BJ (cell line): Measurements from ENCODE around the gene TRIM42. TPM values are rescaled to one million over a fixed set of nuclear protein-coding genes. Genes with fewer than 3 reads are reported as not detected.

Experiments used
- CTCF ChIA-PET: fragments of 350-600 bp; formaldehyde crosslinking; extraction: SDS; loops from one replicate; lab custom pipeline; 2021; ENCODE audit warnings: antibody characterized with exemption, inconsistent platforms; lab: Yijun Ruan, JAX
- POLR2A ChIA-PET: fragments of 300-600 bp; sonication (Branson Sonifier 250); formaldehyde crosslinking; extraction: SDS; loops from one replicate; lab custom pipeline; 2021; ENCODE audit warnings: antibody characterized with exemption; lab: Charles Lee
- DNase-seq: peaks from one replicate; pipeline ENCODE4 v3.0.0-alpha.2; 2011; ENCODE audit warnings: low read depth
- H3K27me3 ChIP-seq: 2 replicates; pipeline ENCODE4 v1.6.0; 2011; ENCODE audit warnings: low read length; ENCODE audit not compliant: control insufficient read depth, insufficient read depth
- H3K36me3 ChIP-seq: 2 replicates; pipeline ENCODE4 v1.5.1; 2011; ENCODE audit warnings: low read length; ENCODE audit not compliant: control insufficient read depth, insufficient read depth
- H3K4me3 ChIP-seq: 2 replicates; pipeline ENCODE4 v1.5.1; 2011; ENCODE audit warnings: low read depth, mild to moderate bottlenecking, control low read depth, low read length
- CTCF ChIP-seq: IDR thresholded peaks from 2 replicates; pipeline ENCODE4 v1.5.1; 2011; ENCODE audit warnings: low read depth, mild to moderate bottlenecking, control low read depth, inconsistent platforms, low read length, moderate library complexity; ENCODE audit not compliant: insufficient read depth
- polyA plus RNA-seq: library from polyadenylated mRNA; depleted of rRNA; stranded (reverse); fragments of >200 nt; gene quantifications from 2 replicates; pipeline ENCODE4 v1.2.3, GENCODE V29; 2011

The TRIM42 gene
- polyA plus RNA-seq, 1 experiment, result not detected

GRCh38 chr3:140726066-140726465 lies 48.2 kb downstream of the TRIM42 start:
- no peak for DNase-seq
- TF ChIP-seq CTCF, result no peak
- H3K36me3 ChIP-seq, result no peaks in the 10 kb centered on the region
- no peak overlapping the region for H3K4me3 ChIP-seq
- H3K27me3 ChIP-seq, result no peaks in the 10 kb centered on the region
- ChIA-PET POLR2A (no interaction called here), CTCF (no interaction called here)

- CTCF ChIA-PET, result no interaction called here
- DNase-seq, result no peak
- POLR2A ChIA-PET, result no interaction called here
- no peaks in the 10 kb centered on the region for H3K27me3 ChIP-seq
- no peak for TF ChIP-seq CTCF
- no peak overlapping the region for H3K4me3 ChIP-seq
- H3K36me3 ChIP-seq, result no peaks in the 10 kb centered on the region
Observed at GRCh38 chr3:140727886-140728285, 50.0 kb downstream of the TRIM42 start.

- no peaks in the 10 kb centered on the region for H3K27me3 ChIP-seq
- TF ChIP-seq CTCF, result no peak
- ChIA-PET CTCF (no interaction called here), POLR2A (no interaction called here)
- no peak for DNase-seq
- no peak overlapping the region for H3K4me3 ChIP-seq
- no peaks in the 10 kb centered on the region for H3K36me3 ChIP-seq
Observed at GRCh38 chr3:140731440-140732119, 53.7 kb downstream of the TRIM42 start.

- Histone ChIP-seq H3K27me3 (no peaks in the 10 kb centered on the region), H3K36me3 (no peaks in the 10 kb centered on the region), H3K4me3 (no peak overlapping the region)
- no peak for DNase-seq
- no peak for TF ChIP-seq CTCF
- ChIA-PET POLR2A (no interaction called here), CTCF (no interaction called here)
Observed at GRCh38 chr3:140733623-140734022, 55.8 kb downstream of the TRIM42 start.

GRCh38 chr3:140736863-140737460 lies 59.1 kb downstream of the TRIM42 start:
- no peak for DNase-seq
- no peaks in the 10 kb centered on the region for H3K36me3 ChIP-seq
- TF ChIP-seq CTCF, result peak; percentile 23; the same call in 1 of the 2 replicates
- no peak overlapping the region for H3K4me3 ChIP-seq
- CTCF ChIA-PET, result interaction anchor here (1.1 kb wide), 1 partner anchor 230 kb away, joined by 3 read pairs; no protein-coding TSS in a partner anchor
- POLR2A ChIA-PET, result no interaction called here
- H3K27me3 ChIP-seq, result no peaks in the 10 kb centered on the region
